ENCODE measurements around the gene CCDC141.
"Not testable (repeated sequence)": the region's sequence is repeated elsewhere in the genome, so short reads cannot be mapped to it uniquely, and the experiment has no call there.

Gene CCDC141

GRCh38 chr2:179037807-179038206, 12.1 kb downstream of the CCDC141 start:
- no peak for DNase-seq

GRCh38 chr2:179036353-179036905, 13.5 kb downstream of the CCDC141 start:
- no peak for DNase-seq

- no peak for DNase-seq
Observed at GRCh38 chr2:179031731-179032408, 18.1 kb downstream of the CCDC141 start.

- DNase-seq: no peak
Observed at GRCh38 chr2:179024445-179024844, 25.5 kb downstream of the CCDC141 start.

- no peak for DNase-seq
Observed at GRCh38 chr2:179022685-179023084, 27.3 kb downstream of the CCDC141 start.

- no peak for DNase-seq
Observed at GRCh38 chr2:179021258-179021657, 28.7 kb downstream of the CCDC141 start.

GRCh38 chr2:179020156-179020750, 29.7 kb downstream of the CCDC141 start:
- DNase-seq: peak; percentile 31

GRCh38 chr2:179019260-179019659, 30.7 kb downstream of the CCDC141 start:
- no peak for DNase-seq

- no peak for DNase-seq
Observed at GRCh38 chr2:179017773-179018357, 32.1 kb downstream of the CCDC141 start.

- not testable (repeated sequence) for DNase-seq
Observed at GRCh38 chr2:179014189-179014588, 35.7 kb downstream of the CCDC141 start.

GRCh38 chr2:179005976-179006375, 44.0 kb downstream of the CCDC141 start:
- DNase-seq: no peak

- no peak for DNase-seq
Observed at GRCh38 chr2:178999476-178999875, 50.5 kb downstream of the CCDC141 start.

GRCh38 chr2:178998539-178998938, 51.4 kb downstream of the CCDC141 start:
- no peak for DNase-seq

GRCh38 chr2:178997477-178997876, 52.5 kb downstream of the CCDC141 start:
- DNase-seq: no peak

GRCh38 chr2:178997067-178997466, 52.9 kb downstream of the CCDC141 start:
- no peak for DNase-seq

- no peak for DNase-seq
Observed at GRCh38 chr2:178994264-178994663, 55.7 kb downstream of the CCDC141 start.

- DNase-seq: no peak
Observed at GRCh38 chr2:178993788-178994187, 56.1 kb downstream of the CCDC141 start.

GRCh38 chr2:178992719-178993118, 57.2 kb downstream of the CCDC141 start:
- DNase-seq: not testable (repeated sequence)

GRCh38 chr2:178990533-178991241, 59.2 kb downstream of the CCDC141 start:
- no peak for DNase-seq

- not testable (repeated sequence) for DNase-seq
Observed at GRCh38 chr2:178989424-178989823, 60.5 kb downstream of the CCDC141 start.

GRCh38 chr2:178982652-178983051, 67.3 kb downstream of the CCDC141 start:
- DNase-seq: not testable (repeated sequence)

GRCh38 chr2:178980815-178981214, 69.1 kb downstream of the CCDC141 start:
- DNase-seq: no peak

GRCh38 chr2:178978667-178979066, 71.3 kb downstream of the CCDC141 start:
- no peak for DNase-seq

Data from GDM1 (cell line).